Natural killer cell (primary cell): ENCODE results near the gene C17orf78. TPM values are rescaled to one million over a fixed set of nuclear protein-coding genes. Genes with fewer than 3 reads are reported as not detected.

ENCODE experiments used
- ATAC-seq, 3 donors: fragments of 150-1000 bp in 2 of 3; fragments of 200-7000 bp in 1 of 3; cut with Tn5 transposase; 1 replicate in 1 of 3; 2 replicates in 2 of 3; pipeline ENCODE4 v1.10.0; 2021; ENCODE audit warnings: mild to moderate bottlenecking in 2 of 3, moderate library complexity in 2 of 3
- DNase-seq, 2 donors: peaks; one replicate each; pipeline versions ENCODE4 v3.0.0 to v3.0.0-alpha.2; 2013 to 2021; ENCODE audit warnings: mixed read lengths in 1 of 2
- H3K27ac ChIP-seq: one replicate; pipeline ENCODE4 v1.5.1; 2013; ENCODE audit warnings: mild to moderate bottlenecking, low read length
- H3K27me3 ChIP-seq: one replicate; pipeline ENCODE4 v1.6.1; 2013; ENCODE audit warnings: low read length; ENCODE audit not compliant: control insufficient read depth, insufficient read depth
- H3K36me3 ChIP-seq: one replicate; pipeline ENCODE4 v1.6.1; 2013; ENCODE audit warnings: low read length; ENCODE audit not compliant: control insufficient read depth, insufficient read depth
- H3K4me1 ChIP-seq: one replicate; pipeline ENCODE4 v1.6.1; 2013; ENCODE audit warnings: low read length; ENCODE audit not compliant: control insufficient read depth, insufficient read depth
- H3K4me3 ChIP-seq: one replicate; pipeline ENCODE4 v1.5.1; 2013; ENCODE audit warnings: low read length
- H3K9me3 ChIP-seq: one replicate; pipeline ENCODE4 v1.6.1; 2013; ENCODE audit warnings: low read length; ENCODE audit not compliant: control insufficient read depth, insufficient read depth
- H3K27ac Mint-ChIP-seq, 2 donors: one replicate each; pipeline ENCODE4 v1.8.0; 2022; ENCODE audit warnings: mild to moderate bottlenecking in 2 of 2, mixed read lengths in 2 of 2, moderate library complexity in 1 of 2
- H3K27me3 Mint-ChIP-seq, 2 donors: one replicate each; pipeline ENCODE4 v1.8.0; 2022; ENCODE audit warnings: low read depth in 2 of 2, mixed read lengths in 2 of 2
- H3K36me3 Mint-ChIP-seq: one replicate; pipeline ENCODE4 v1.8.0; 2022; ENCODE audit warnings: mixed read lengths
- H3K4me1 Mint-ChIP-seq, 2 donors: one replicate each; pipeline ENCODE4 v1.8.0; 2022; ENCODE audit warnings: mixed read lengths in 2 of 2
- H3K4me3 Mint-ChIP-seq: one replicate; pipeline ENCODE4 v1.8.0; 2022; ENCODE audit warnings: mild to moderate bottlenecking, moderate library complexity, mixed read lengths
- H3K9me3 Mint-ChIP-seq, 2 donors: one replicate each; pipeline ENCODE4 v1.8.0; 2022; ENCODE audit warnings: mixed read lengths in 2 of 2
- CTCF ChIP-seq: fragments of 200-600 bp; IDR thresholded peaks from one replicate; pipeline ENCODE4 v1.8.0; 2022; ENCODE audit warnings: antibody characterized with exemption
- WGBS: methylation state at CpG from one replicate; pipeline ENCODE4 v1.1.7; 2013; ENCODE audit warnings: missing lambda C conversion rate; ENCODE audit not compliant: insufficient coverage; 5-methylcytosine and 5-hydroxymethylcytosine counted together
- intact Hi-C: fragments of 100-400 bp; cut with micrococcal nuclease; formaldehyde crosslinking; loops from one replicate; pipeline ENCODE4 v1.14.2; 2022
- total RNA-seq, 4 donors: library from RNA; stranded (reverse); fragments of 120-200 nt in 1 of 4; gene quantifications; one replicate each; pipeline versions ENCODE4 v1.2.3 to v1.2.4, GENCODE V29; 2013 to 2022

C17orf78 gene
- total RNA-seq, 3 donors from 2014 or later (not counting 1 experiment from before 2014, with no cell fraction given): not detected

- no peaks in the 10 kb centered on the region for H3K9me3 ChIP-seq
- no peak overlapping the region for H3K27ac ChIP-seq
- Mint-ChIP-seq H3K9me3 (no peaks in the 10 kb centered on the region), H3K27ac (no peak overlapping the region), H3K27me3 (no peaks in the 10 kb centered on the region), H3K4me3 (no peak overlapping the region), H3K36me3 (no peaks in the 10 kb centered on the region), H3K4me1 (peaks cover 0 to 8% of the 10 kb centered on the region in 2 donors)
- H3K4me1 ChIP-seq: no peaks in the 10 kb centered on the region
- H3K4me3 ChIP-seq: no peak overlapping the region
- ATAC-seq: no peak
- intact Hi-C loops: no loop called here
- no peak for TF ChIP-seq CTCF
- 95% methylated on average over 6 of the region's 6 CpGs for WGBS
- DNase-seq: no peak
- H3K27me3 ChIP-seq: no peaks in the 10 kb centered on the region
- H3K36me3 ChIP-seq: no peaks in the 10 kb centered on the region
Observed at GRCh38 chr17:37391146-37391545, 15.4 kb downstream of the C17orf78 start.

GRCh38 chr17:37392024-37392590 is 16.3 kb downstream of the C17orf78 start:
- WGBS: 81% methylated on average over 2 of the region's 3 CpGs
- no peaks in the 10 kb centered on the region for H3K36me3 ChIP-seq
- H3K27ac ChIP-seq: no peak overlapping the region
- Mint-ChIP-seq H3K4me3 (no peak overlapping the region), H3K27ac (no peak overlapping the region), H3K9me3 (no peaks in the 10 kb centered on the region), H3K4me1 (peaks cover 0 to 8% of the 10 kb centered on the region in 2 donors), H3K27me3 (no peaks in the 10 kb centered on the region), H3K36me3 (no peaks in the 10 kb centered on the region)
- ATAC-seq (no peak), DNase-seq (no peak)
- intact Hi-C loops: no loop called here
- no peak for TF ChIP-seq CTCF
- no peaks in the 10 kb centered on the region for H3K9me3 ChIP-seq
- no peak overlapping the region for H3K4me3 ChIP-seq
- no peaks in the 10 kb centered on the region for H3K27me3 ChIP-seq
- no peaks in the 10 kb centered on the region for H3K4me1 ChIP-seq

- DNase-seq (no peak), ATAC-seq (no peak)
- no peaks in the 10 kb centered on the region for H3K9me3 ChIP-seq
- 95% methylated on average over 7 of the region's 7 CpGs for WGBS
- H3K27me3 ChIP-seq: no peaks in the 10 kb centered on the region
- H3K9me3 Mint-ChIP-seq: no peaks in the 10 kb centered on the region
- H3K36me3 Mint-ChIP-seq: no peaks in the 10 kb centered on the region
- H3K4me1 ChIP-seq: no peaks in the 10 kb centered on the region
- H3K27ac Mint-ChIP-seq: no peak overlapping the region
- peaks cover 4 to 12% of the 10 kb centered on the region in 2 donors for H3K4me1 Mint-ChIP-seq
- no peaks in the 10 kb centered on the region for H3K36me3 ChIP-seq
- intact Hi-C loops: no loop called here
- no peak for TF ChIP-seq CTCF
- no peaks in the 10 kb centered on the region for H3K27me3 Mint-ChIP-seq
- no peak overlapping the region for H3K4me3 Mint-ChIP-seq
- no peak overlapping the region for H3K4me3 ChIP-seq
- no peak overlapping the region for H3K27ac ChIP-seq
Observed at GRCh38 chr17:37393352-37393751, 17.6 kb downstream of the C17orf78 start.

GRCh38 chr17:37399265-37399803 is 23.5 kb downstream of the C17orf78 start:
- no peak for DNase-seq
- Histone ChIP-seq H3K4me3 (no peak overlapping the region), H3K4me1 (no peaks in the 10 kb centered on the region), H3K27me3 (no peaks in the 10 kb centered on the region), H3K27ac (no peak overlapping the region), H3K36me3 (no peaks in the 10 kb centered on the region), H3K9me3 (no peaks in the 10 kb centered on the region)
- no peaks in the 10 kb centered on the region for H3K27me3 Mint-ChIP-seq
- H3K27ac Mint-ChIP-seq: no peak overlapping the region
- no peaks in the 10 kb centered on the region for H3K36me3 Mint-ChIP-seq
- H3K9me3 Mint-ChIP-seq: no peaks in the 10 kb centered on the region
- H3K4me1 Mint-ChIP-seq: peaks cover 4% of the 10 kb centered on the region in 2 donors
- no peak for ATAC-seq
- intact Hi-C loops: no loop called here
- 98% methylated on average over 5 of the region's 5 CpGs for WGBS
- no peak for TF ChIP-seq CTCF
- no peak overlapping the region for H3K4me3 Mint-ChIP-seq
